ENCODE measurements around the gene CKAP4.

GRCh38 chr12:106194351-106194750 is 53.5 kb downstream of the CKAP4 start:
- TF ChIP-seq, protein P1, sequence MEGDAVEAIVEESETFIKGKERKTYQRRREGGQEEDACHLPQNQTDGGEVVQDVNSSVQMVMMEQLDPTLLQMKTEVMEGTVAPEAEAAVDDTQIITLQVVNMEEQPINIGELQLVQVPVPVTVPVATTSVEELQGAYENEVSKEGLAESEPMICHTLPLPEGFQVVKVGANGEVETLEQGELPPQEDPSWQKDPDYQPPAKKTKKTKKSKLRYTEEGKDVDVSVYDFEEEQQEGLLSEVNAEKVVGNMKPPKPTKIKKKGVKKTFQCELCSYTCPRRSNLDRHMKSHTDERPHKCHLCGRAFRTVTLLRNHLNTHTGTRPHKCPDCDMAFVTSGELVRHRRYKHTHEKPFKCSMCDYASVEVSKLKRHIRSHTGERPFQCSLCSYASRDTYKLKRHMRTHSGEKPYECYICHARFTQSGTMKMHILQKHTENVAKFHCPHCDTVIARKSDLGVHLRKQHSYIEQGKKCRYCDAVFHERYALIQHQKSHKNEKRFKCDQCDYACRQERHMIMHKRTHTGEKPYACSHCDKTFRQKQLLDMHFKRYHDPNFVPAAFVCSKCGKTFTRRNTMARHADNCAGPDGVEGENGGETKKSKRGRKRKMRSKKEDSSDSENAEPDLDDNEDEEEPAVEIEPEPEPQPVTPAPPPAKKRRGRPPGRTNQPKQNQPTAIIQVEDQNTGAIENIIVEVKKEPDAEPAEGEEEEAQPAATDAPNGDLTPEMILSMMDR (IDR thresholded peaks at IDR 0.05; ENCODE audit: extremely low read depth in 1 of 2, insufficient read depth in 1 of 2, low read depth in 1 of 2, low read length in 2 of 2), result no peak
- TF ChIP-seq POLR2A (IDR thresholded peaks at IDR 0.05; ENCODE audit: low read depth, low read length) (no peak), MAX (IDR thresholded peaks at IDR 0.05; ENCODE audit: insufficient read depth, insufficient read length) (no peak), EZH2 (IDR thresholded peaks at IDR 0.05; ENCODE audit: borderline replicate concordance, low read depth, low read length, severe bottlenecking) (no peak), JUN (IDR thresholded peaks at IDR 0.05; ENCODE audit: borderline replicate concordance, insufficient read depth, insufficient read length, low read depth) (no peak), POLR2AphosphoS5 (IDR thresholded peaks at IDR 0.05; ENCODE audit: insufficient read depth, low read depth, low read length) (no peak), MYC (IDR thresholded peaks at IDR 0.05; ENCODE audit: low read depth, low read length) (no peak)

Measured in endothelial cell of umbilical vein (primary cell).